COR-L47 (cell line): Measurements from ENCODE around the gene PPM1L.

Experiments used
- DNase-seq: peaks from one replicate; lab custom pipeline; 2025; lab: John Stamatoyannopoulos, UW

Gene PPM1L

GRCh38 chr3:160809453-160809852 lies 53.4 kb downstream of the PPM1L start:
- DNase-seq, result no peak

- DNase-seq, result no peak
Observed at GRCh38 chr3:160810362-160811236, 54.6 kb downstream of the PPM1L start.

GRCh38 chr3:160811237-160811548 lies 55.2 kb downstream of the PPM1L start:
- no peak for DNase-seq

- no peak for DNase-seq
Observed at GRCh38 chr3:160812304-160812703, 56.3 kb downstream of the PPM1L start.

GRCh38 chr3:160815280-160815679 lies 59.2 kb downstream of the PPM1L start:
- DNase-seq, result no peak

GRCh38 chr3:160820022-160820421 lies 64.0 kb downstream of the PPM1L start:
- DNase-seq, result no peak

- DNase-seq, result no peak
Observed at GRCh38 chr3:160820430-160820829, 64.4 kb downstream of the PPM1L start.

GRCh38 chr3:160822936-160823335 lies 66.9 kb downstream of the PPM1L start:
- peak; percentile 58 for DNase-seq

- DNase-seq, result no peak
Observed at GRCh38 chr3:160825311-160825800, 69.3 kb downstream of the PPM1L start.

GRCh38 chr3:160826408-160826807 lies 70.4 kb downstream of the PPM1L start:
- DNase-seq, result no peak

GRCh38 chr3:160826991-160827390 lies 71.0 kb downstream of the PPM1L start:
- no peak for DNase-seq

GRCh38 chr3:160827516-160827915 lies 71.5 kb downstream of the PPM1L start:
- no peak for DNase-seq

- DNase-seq, result no peak
Observed at GRCh38 chr3:160828880-160829279, 72.8 kb downstream of the PPM1L start.

- DNase-seq, result no peak
Observed at GRCh38 chr3:160829486-160830009, 73.5 kb downstream of the PPM1L start.

- no peak for DNase-seq
Observed at GRCh38 chr3:160830796-160831195, 74.8 kb downstream of the PPM1L start.

- no peak for DNase-seq
Observed at GRCh38 chr3:160831401-160831800, 75.4 kb downstream of the PPM1L start.

GRCh38 chr3:160837394-160837980 lies 81.5 kb downstream of the PPM1L start:
- DNase-seq, result no peak

- DNase-seq, result no peak
Observed at GRCh38 chr3:160840590-160840989, 84.6 kb downstream of the PPM1L start.

GRCh38 chr3:160841455-160841854 lies 85.4 kb downstream of the PPM1L start:
- no peak for DNase-seq

GRCh38 chr3:160842021-160843005 lies 86.3 kb downstream of the PPM1L start:
- no peak for DNase-seq

- no peak for DNase-seq
Observed at GRCh38 chr3:160851629-160852210, 95.7 kb downstream of the PPM1L start.

GRCh38 chr3:160852856-160853255 lies 96.8 kb downstream of the PPM1L start:
- no peak for DNase-seq
